NOMO-1 treated with dmso at 0.1 percent for 144 hours (cell line): ENCODE results near the gene PDZD7.

Experiments
- DNase-seq: peaks from one replicate; lab custom pipeline; 2025; ENCODE audit not compliant: unreplicated experiment; lab: John Stamatoyannopoulos, UW

PDZD7 gene

DNA sequence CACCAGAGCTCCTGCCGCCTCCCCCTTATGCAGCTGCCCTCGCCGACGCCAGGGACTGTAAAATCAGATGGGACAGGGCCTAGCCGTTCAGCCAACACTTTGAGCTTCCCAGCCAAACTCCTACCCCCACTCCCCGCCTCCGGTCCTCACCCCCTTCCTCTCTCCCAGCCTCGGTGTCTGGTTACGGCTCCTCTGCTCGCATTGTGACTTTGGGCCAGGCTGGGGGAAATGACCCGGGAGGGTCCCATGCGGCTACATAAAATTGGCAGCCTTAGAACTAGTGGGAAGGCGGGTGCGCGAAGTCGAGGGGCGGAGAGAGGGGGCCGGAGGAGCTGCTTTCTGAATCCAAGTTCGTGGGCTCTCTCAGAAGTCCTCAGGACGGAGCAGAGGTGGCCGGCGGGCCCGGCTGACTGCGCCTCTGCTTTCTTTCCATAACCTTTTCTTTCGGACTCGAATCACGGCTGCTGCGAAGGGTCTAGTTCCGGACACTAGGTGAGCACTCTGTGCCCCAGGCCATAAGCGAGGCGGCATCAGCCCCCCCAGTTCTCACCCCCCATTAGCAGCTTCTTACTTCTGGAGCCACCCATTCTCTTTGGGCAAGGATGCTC lies 30.8 kb upstream of the PDZD7 start, which contains the start of gene KAZALD1:
Gene KAZALD1 (plus strand): TSS at position 366 of the 608 bp plus-strand sequence. CDS start 604 bp downstream, outside the sequence.
- DNase-seq: peak; percentile 51

DNA sequence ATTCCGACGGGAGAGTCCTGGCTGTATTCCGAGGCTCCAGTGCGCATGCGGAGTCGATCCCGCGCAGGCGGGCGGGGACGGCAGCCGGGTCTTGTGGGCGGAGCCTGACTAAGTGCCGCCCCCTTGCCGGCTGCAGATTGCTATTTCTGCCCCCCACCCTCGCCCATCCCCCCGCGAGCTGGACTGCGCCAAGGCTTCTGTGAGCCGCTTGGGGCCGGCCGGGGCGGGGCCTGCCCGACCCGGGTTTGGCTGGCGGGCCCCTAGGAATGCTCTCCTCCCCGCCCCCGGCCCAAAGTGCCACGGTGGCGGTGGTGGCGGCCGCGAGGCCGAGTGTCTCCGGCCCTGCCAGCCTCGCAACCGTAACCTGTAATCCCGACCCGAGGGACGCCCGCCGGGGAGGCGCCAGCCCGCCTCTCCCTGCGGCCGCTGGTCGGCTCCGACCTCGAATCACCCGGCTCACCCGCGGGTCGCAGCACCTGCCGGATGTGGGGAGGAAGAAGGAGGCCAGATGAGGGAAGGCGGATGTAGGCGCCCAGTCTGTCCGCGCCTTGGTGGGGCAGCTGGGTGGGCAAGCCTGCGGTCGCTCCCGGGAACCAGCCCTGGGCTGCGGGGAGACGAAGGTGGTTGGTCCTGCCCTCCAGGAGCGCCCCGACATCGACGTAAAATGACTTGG lies 30.2 kb upstream of the PDZD7 start:
- DNase-seq: peak; percentile 90

DNA sequence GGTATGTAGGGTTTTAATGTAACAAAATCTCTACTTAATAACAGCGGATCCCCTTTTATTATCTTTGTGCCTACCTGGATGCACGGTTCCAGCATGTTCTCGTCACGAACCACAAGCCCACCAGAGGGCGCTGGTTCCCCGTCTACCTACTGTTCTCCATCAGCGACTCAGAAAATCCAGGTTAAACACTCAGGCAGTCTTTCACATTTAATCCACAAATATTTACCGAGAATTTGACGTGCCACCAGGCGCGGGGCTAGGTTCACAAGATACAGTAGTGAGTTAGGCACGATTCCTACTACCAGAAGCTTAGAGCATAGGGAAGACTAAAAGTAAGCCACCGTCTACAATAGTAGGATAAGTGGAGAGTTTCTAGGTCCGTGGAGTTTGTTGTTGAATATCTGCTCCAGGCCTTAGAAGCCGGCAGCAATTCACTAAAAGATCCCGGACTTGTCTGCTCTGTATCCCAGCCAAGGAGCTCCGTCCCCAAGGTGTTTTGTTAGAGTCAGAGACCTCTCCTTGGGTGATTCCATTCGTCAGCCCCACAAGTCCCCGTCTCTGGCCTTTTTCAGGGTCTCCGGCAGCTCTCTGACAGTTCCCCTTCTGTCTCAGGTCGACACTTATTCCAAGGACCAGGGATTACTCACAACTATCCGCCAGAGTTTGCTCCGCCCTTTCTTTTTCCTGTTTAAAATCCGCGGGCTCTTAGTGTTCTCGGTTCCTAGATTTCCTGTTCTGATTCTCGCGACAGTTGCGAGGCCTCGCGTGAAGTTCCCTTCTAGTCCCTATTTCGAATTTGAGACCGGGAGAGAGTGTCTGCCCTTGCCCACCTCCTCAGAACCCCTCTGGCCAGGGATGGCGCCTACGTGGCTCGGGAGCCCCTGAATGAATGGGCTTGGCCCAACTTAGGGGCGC lies 29.4 kb upstream of the PDZD7 start:
- peak; percentile 90 for DNase-seq

DNA sequence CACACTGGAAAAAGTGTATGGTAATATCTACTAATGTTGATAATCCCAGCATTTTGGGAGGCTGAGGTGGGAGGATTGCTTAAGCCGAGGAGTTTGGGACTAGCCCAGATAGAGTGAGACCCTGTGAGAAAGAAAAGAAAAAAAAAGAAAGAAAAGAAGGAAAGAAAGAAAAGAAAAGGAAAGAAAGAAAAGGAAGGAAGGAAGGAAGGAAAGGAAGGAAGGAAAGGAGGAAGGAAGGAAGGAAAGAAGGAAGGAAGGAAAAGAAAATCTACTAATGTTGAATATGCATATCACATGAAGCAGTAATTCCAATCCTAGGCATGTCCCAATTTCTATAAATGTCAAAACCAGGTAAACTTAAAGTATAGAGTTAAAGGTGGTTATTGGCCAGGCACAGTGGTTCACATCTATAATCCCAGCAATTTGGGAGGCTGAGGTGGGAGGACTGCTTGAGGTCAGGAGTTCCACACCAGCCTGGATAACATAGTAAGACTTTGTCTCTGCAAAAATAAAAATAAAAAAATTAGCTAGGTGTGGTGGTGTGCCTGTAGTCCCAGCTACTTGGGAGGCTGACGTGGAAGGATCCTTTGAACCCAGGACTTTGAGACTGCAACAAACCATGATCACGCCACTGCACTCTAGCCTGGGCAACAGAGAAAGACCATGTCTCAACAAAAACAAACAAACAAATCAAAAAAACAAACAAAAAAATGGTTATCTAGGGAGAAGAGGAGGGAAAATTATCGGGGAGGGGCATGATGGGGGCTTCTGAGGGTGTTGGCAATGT lies 25.6 kb upstream of the PDZD7 start:
- DNase-seq: no peak

DNA sequence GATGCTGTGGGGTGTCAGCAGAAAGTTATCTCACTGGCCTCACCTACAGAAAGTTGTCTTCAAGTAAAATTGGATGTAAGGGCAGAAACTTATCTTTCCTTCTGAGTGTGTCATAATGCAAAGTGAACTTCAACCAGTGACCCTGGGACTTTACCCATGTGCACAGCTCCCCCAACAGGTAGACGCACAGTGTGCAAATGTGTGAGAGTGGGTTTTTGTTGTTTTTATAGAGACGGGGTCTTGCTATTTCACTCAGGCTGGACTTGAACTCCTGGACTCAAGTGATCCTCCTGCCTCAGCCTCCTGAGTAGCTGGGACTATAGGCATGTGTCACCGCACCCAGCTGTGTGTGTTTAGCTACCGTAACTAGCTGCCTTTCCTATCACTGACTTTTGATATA lies 24.5 kb upstream of the PDZD7 start:
- no peak for DNase-seq

DNA sequence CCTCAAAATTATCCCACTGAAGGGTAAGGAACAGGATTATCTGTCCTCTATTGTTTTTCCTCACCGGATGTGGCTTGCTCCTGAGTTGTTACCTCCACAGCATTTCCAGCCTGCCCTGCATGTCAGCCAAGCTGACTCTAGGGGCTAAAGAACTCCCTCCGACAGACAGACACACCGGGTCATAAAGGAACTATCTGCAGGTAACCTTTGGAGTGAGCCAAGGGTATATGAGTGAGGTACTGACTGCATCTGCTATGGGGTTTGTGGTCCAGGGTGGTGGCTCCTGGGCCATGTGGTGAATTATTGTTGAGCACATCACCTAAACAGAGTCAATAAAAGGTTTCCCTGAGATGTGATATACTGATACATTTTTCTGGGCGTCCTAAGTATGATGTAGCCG lies 23.9 kb upstream of the PDZD7 start:
- no peak for DNase-seq

DNA sequence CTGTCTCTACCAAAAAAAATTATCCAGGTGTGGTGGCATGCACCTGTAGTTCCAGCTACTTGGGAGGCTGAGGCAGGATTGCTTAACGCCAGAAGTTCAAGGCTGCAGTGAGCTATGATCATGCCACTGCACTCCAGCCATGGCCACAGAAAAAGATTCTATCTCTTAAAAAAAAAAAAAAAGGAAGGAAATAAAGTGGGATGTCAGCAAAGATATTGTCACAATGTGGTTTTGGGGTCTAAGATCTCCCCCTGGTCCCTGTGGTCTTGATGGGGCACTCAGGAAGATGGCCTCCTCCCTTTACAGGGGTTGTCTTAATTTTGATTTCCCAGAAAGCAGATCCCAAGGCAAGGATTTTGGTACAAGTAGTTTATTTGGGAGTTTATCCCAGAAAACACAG lies 23.4 kb upstream of the PDZD7 start:
- no peak for DNase-seq

DNA sequence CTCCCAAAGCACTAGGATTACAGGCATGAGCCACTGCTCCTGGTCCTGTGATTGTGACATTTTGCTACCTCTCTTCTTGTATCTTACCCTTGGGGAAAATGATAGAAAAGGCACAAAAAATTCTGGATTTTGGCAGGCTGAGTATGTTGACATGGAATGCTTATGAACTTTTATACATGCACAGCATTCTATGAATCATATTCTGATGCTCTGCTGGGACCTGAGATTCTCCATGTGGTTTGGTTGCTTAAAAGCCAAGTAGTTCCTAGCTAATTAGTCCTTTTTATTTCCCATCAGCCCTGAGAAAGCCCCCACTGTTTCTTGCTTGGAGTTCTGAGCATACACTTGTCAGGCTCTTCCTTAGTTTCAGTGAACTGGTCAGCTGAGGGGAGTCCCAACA lies 22.6 kb upstream of the PDZD7 start:
- DNase-seq: no peak

DNA sequence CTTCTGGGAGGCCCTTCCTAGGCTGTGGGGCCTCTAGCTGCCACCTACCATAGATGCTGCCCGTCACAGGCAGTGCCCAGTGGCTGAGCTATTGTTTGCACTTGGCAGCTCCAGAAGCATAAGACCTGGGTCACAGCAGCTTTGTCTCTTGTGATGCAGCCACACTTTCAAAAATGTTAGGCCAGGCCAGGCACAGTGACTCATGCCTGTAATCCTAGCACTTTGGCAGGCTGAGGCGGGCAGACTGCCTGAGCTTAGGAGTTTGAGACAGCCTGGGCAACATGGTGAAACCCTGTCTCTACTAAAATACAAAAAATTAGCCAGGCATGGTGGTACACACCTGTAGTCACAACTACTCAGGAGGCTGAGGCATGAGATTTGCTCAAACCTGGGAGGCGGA lies 21.4 kb upstream of the PDZD7 start:
- DNase-seq: no peak

DNA sequence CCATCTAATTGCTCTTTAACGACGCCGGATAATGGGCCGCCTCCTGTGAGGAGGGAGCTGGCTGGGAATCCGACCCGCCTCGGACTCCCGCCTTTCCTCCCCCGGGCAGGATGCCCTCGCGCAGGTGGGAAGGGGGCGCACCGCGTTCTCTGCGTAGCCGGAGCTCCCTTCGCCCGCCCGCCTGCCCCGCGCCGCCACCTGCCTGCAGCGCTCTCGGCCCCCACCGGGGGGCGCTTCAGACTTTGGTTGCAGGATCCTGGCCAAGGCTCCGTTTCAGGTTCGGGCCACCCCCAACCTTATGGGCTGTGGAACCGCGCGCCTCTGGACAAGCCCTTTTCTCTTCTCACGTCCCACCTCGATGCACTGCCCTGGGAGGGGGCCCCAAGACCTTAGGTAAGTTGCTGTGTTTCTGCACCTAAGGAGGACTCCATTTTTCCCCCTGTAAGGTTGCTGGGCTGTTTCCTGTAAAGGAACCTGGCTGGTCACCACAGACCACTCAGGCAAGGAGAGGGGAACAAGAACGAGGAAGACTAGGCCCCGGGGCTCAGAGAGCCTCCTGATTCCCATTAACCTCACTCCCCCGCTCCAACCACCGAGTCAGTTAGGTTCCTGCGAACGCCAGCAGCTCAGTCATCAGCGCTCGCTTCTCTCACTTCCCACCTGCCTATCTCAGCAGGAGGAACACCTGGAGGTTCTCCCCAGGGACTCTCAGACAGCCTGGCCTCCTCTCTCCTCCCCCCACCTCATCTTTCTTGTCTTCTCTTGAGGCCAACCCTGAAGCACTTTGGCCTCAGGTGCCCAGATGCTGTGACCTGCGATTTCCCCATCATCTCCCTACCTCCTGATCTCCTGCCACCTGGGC lies 19.5 kb upstream of the PDZD7 start:
- DNase-seq: no peak

DNA sequence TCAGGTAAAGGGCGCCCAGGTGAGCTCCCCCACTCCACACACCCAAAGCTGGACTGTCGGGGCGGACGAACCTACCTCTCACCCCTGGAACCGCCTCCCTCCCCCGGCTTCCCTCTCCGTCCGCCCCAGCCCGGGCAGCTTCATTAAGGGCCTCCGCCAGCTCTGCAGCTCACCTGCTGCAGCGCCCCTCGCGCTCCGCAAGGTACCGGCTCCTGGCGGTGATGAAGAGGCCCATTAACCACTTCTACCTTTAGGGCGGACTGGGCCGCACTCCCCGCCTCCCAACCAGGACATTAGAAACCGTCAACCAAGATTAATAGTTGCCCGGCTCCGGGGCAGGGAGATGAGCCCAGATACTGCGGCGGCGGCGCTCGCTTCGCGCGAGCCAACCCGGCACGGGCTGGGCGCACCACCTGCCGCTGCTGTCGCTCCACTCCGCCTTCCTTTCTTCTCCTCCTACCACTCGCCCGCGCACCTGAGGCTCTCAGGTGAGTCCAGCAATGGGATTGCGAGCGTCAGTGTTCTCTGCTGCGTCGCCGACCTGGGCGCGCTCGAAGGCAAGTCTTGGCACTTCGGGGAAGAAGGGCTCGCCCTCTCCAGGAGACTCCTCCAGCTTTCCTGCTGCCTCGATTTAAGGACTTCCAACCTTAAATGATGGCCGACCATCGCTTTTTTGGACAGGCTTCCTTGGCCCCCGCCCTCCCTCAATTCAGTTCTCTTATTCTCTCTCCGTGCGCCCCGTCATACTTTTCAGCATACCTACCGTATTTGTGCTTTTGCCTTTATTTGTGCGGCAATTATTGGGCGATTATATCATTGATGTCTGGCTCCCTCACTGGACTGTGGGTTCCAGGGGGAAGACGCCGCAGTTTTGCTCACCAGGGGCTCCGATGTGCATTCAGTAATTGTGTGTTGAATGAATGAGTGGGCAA lies 17.3 kb upstream of the PDZD7 start:
- DNase-seq: no peak

DNA sequence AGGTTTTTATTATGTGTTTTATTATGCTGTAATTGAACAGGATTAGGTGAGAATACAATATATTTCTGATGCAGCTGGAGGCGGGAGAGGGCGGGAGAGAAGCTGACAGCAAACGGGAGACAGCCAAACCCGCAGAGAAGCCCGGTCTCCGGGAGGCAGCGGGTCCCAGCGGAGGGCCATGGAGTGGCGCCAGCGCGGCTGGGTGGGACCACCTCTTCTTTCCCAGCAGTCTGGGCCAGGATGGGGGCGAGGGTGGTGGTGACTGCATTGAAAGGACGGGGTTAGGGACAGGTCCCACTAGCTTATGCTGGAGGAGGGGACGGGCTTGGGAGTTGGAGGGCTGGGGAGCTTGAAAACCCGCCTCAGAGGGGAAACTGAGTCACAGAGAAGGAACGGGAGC lies 16.3 kb upstream of the PDZD7 start:
- DNase-seq: no peak

DNA sequence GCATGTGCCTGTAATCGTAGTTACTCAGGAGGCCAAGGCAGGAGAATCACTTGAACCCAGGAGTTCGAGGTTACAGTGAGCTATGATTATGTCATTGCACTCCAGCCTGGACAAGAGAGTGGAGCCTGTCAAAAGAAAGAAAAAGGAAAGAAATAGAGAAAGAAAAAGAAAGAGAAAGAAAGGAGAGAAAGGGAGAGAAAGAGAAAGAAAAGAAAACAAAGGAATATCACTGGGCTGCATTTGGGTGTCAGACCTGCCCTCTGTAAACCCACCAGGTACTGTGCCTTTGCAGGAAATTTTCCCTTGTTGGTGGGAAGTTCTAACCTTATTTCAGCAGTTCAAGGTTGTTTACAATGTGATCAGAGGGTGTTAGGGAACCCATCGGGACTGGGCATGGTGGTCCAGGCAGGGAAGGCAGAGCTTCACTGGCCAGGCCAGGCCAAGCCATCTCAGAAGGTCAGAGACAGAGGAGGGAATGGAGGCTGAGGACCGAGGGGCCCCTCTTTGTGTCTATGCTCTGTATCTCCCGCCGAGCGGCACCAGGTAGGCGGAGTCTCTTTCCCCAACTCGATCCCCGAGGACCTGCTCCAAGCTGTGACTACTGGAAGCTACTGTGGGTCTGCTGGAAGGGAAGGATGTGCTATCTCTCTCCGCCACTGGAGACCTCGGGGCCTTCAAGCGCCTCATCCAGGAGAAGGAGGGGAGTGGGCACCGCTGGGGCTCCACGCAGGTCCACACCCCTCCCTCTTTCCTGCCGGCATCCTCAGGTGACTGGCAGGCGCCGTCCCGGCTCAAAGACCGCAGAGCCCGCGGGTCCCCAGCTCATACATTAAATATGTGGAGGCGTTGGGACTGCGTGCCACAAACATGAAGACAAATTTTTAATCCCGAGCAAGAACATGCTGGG lies 15.7 kb upstream of the PDZD7 start:
- no peak for DNase-seq

DNA sequence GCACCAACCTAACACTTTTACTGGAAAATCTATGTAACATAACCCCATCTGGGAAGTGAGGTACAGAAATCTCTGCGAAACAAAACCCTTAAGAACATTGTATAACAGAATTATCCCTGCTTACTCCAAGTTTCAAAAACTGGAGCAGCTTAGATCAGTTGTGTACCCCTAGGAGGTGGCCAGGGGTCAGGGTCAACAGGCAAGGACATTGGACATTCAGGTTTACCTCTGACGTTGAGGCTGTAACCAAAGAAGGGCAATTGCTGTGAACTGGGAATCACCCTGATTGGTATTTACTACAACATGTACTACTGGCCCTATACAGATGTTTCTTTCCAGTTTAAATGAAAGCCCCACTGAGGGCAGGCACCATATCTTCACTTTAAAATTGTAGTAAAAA lies 13.2 kb upstream of the PDZD7 start:
- DNase-seq: no peak

DNA sequence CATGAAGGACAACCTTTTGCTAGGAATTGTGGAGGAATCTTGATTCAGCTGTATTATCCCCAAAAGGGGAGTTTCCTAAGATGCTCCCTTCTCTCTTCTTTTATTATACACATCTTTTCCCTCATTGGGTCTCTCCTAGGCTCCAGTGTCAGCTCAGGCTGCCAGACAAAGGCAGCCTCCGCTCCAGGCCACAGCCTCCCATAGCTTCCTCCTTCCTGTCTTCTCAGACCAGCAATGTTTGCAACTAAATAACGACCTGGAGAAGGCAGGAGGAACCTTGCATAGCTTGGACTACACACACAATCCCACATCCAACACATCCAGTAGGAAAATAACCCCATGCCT lies 12.4 kb upstream of the PDZD7 start:
- DNase-seq: no peak

DNA sequence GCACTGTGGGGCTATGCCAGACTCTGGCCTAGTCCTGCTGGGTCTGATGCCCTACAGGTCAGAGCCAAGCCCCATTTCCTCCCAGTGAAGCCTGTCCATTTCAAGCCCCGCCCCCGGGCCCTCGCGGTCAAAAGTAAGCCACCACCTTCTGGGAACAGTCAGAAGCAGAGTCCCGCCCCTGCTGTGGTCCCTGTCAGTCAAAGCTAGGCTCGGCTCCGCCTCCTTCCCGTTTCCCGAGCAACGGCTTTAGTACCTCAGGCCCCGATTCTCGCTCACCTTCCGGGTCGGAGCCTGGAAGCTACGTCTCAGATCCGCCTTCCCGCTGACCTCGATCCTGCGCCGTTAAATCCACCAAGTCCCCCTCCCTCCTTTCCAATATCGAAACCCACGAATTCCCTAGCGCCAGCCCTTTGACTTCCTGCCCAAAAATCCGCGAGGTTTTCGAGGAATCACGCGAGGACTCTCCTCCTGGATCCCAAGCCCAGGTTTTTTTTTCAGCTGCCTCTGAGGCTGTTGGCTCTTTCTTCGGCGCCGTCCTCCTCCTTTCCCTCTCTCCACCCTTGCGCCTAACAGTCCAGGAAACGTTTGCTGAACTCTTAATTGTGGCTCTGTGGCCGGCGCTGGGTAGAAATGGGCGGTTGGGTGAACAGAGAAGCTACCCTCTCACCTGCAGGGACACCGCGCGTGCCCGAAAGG lies 11.9 kb upstream of the PDZD7 start:
- peak; percentile 92 for DNase-seq

DNA sequence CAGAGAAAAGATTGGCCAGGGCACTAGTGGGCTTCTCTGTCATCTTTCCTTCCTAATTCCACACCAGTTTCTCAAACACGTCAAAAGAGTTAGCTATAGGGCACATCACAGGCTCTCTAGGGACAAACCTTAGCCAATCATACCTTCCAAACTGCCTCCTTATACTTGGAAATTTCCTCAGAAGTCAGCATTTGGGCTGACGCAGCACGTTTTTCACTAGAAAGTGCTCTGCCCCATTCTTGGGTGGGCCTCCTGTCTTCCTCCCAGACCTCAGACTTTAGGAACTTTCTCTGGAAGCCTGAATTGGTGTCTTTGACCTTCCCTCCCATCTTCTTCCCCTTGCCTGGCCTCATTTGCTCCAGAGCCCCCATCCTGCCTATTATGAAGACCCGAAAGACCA lies 11.2 kb upstream of the PDZD7 start:
- DNase-seq: no peak
